ENCODE data around the gene DMTF1. TPM values are rescaled to one million over a fixed set of nuclear protein-coding genes. Genes with fewer than 3 reads are reported as not detected.

DMTF1 gene
- total and polyA plus RNA-seq, 2 of the 4 experiments (the other 2 are of a cell fraction), result 59.0 to 69.0 TPM

- H2BK120ac ChIP-seq (ENCODE audit: low read depth, low read length), result no peak overlapping the region
- H3K18ac ChIP-seq (ENCODE audit: low read depth, low read length), result no peak overlapping the region
- no peak overlapping the region for H2AK5ac ChIP-seq (ENCODE audit: low read depth, low read length)
- H3K9me3 ChIP-seq (ENCODE audit: control insufficient read depth, insufficient read depth, low read length), result no peaks in the 10 kb centered on the region
- H2AFZ ChIP-seq (replicated peaks; ENCODE audit: low read length, poor library complexity), result no peak overlapping the region
- no TSS peak for BruUV-seq (replicated peaks)
- no peak for TF ChIP-seq BHLHE40 (IDR thresholded peaks at IDR 0.05; ENCODE audit: low read depth, low read length)
- no peak for TF ChIP-seq MAFK (IDR thresholded peaks at IDR 0.05; ENCODE audit: low read depth, low read length)
- no peak for TF ChIP-seq RCOR1 (IDR thresholded peaks at IDR 0.05; ENCODE audit: insufficient replicate concordance, low read length)
- TF ChIP-seq SMC3 (IDR thresholded peaks at IDR 0.05; ENCODE audit: low read depth, low read length), result no peak
- no peak for TF ChIP-seq NFE2L2 (IDR thresholded peaks at IDR 0.05; ENCODE audit: low read depth, low read length)
- no peak for TF ChIP-seq POLR2A (IDR thresholded peaks at IDR 0.05; ENCODE audit: low read depth, low read length)
- H3K27ac ChIP-seq (ENCODE audit: insufficient read depth, low read length), result no peak overlapping the region
- H3K14ac ChIP-seq (replicated peaks; ENCODE audit: low read depth, low read length), result no peak overlapping the region
- no peak overlapping the region for H3K4me2 ChIP-seq (ENCODE audit: low read depth, low read length)
- H3K4me1 ChIP-seq (ENCODE audit: control insufficient read depth, insufficient read depth, low read length), result no peaks in the 10 kb centered on the region
- intact Hi-C loops (cut with micrococcal nuclease), result no loop called here
- no peak for ATAC-seq (ENCODE audit: low read depth)
- WGBS, 2 experiments (ENCODE audit: extremely low coverage in 2 of 2, insufficient read length in 1 of 2), result no CpG with 5 or more reads among the region's 2 CpGs
- no peak overlapping the region for H3K4me3 ChIP-seq (ENCODE audit: insufficient read depth, low read depth, low read length)
- H4K91ac ChIP-seq (ENCODE audit: insufficient read depth, low read depth, low read length), result no peak overlapping the region
- in situ Hi-C loops (cut with MboI; ENCODE audit: low sequenced_read_pairs), result no loop called here
- ChIA-PET CTCF (no interaction called here), POLR2A (ENCODE audit: unreplicated experiment) (no interaction called here)
- no peak overlapping the region for H3K9ac ChIP-seq (ENCODE audit: low read depth, low read length)
- H4K20me1 ChIP-seq (ENCODE audit: insufficient read depth, low read length), result no peaks in the 10 kb centered on the region
- no peaks in the 10 kb centered on the region for H3K36me3 ChIP-seq (ENCODE audit: control insufficient read depth, insufficient read depth, low read length)
- dilution Hi-C loops (cut with HindIII; ENCODE audit: low sequenced_read_pairs, unreplicated experiment), result no loop called here
- no peak overlapping the region for H3K23ac ChIP-seq (ENCODE audit: low read depth, low read length)
- H2BK20ac ChIP-seq (ENCODE audit: low read depth, low read length), result no peak overlapping the region
- H4K5ac ChIP-seq (ENCODE audit: low read depth, low read length), result no peak overlapping the region
- no peak overlapping the region for H2BK15ac ChIP-seq (ENCODE audit: low read depth, low read length)
- H2BK5ac ChIP-seq (ENCODE audit: low read depth, low read length, poor library complexity, severe bottlenecking), result no peak overlapping the region
- no peak overlapping the region for H4K8ac ChIP-seq (ENCODE audit: low read depth in 2 of 2, low read length in 2 of 2)
- no peaks in the 10 kb centered on the region for H3K9me1 ChIP-seq (ENCODE audit: insufficient read depth, low read length)
- DNase-seq, result no peak
- H3K4ac ChIP-seq (ENCODE audit: low read depth, low read length), result no peak overlapping the region
- H3K79me1 ChIP-seq (ENCODE audit: low read depth in 1 of 2, low read length in 2 of 2), result no peaks in the 10 kb centered on the region
- H2AK9ac ChIP-seq (replicated peaks; ENCODE audit: low read depth, low read length, poor library complexity), result no peak overlapping the region
- no peak overlapping the region for H3K56ac ChIP-seq (ENCODE audit: extremely low read depth, insufficient read depth, low read length)
- no peaks in the 10 kb centered on the region for H3K27me3 ChIP-seq (ENCODE audit: control insufficient read depth, insufficient read depth, low read length)
These were observed 32.7 kb upstream of the DMTF1 start for GRCh38 chr7:87119581-87119980.

Measured in IMR-90 (cell line).